Measurements from ENCODE around the gene NXF3.
"Not testable (repeated sequence)": the region's sequence is repeated elsewhere in the genome, so short reads cannot be mapped to it uniquely, and the experiment has no call there.

DNA sequence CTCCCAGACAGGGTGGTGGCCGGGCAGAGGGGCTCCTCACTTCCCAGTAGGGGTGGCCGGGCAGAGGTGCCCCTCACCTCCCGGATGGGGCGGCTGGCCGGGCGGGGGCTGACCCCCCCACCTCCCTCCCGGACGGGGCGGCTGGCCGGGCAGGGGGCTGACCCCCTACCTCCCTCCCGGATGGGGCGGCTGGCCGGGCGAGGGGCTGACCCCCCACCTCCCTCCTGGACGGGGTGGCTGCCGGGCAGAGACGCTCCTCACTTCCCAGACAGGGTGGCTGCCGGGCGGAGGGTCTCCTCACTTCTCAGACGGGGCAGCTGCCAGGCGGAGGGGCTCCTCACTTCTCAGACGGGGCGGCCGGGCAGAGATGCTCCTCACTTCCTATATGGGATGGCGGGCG, 11.4 kb upstream of the NXF3 start:
- TF ChIP-seq, protein P1, sequence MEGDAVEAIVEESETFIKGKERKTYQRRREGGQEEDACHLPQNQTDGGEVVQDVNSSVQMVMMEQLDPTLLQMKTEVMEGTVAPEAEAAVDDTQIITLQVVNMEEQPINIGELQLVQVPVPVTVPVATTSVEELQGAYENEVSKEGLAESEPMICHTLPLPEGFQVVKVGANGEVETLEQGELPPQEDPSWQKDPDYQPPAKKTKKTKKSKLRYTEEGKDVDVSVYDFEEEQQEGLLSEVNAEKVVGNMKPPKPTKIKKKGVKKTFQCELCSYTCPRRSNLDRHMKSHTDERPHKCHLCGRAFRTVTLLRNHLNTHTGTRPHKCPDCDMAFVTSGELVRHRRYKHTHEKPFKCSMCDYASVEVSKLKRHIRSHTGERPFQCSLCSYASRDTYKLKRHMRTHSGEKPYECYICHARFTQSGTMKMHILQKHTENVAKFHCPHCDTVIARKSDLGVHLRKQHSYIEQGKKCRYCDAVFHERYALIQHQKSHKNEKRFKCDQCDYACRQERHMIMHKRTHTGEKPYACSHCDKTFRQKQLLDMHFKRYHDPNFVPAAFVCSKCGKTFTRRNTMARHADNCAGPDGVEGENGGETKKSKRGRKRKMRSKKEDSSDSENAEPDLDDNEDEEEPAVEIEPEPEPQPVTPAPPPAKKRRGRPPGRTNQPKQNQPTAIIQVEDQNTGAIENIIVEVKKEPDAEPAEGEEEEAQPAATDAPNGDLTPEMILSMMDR (IDR thresholded peaks at IDR 0.05) = not testable (repeated sequence)
- not testable (repeated sequence) for TF ChIP-seq POLR2A (IDR thresholded peaks at IDR 0.05)

Data from adrenal gland (tissue), 5 donors.